Measurements from ENCODE around the gene TRAPPC6A.

GRCh38 chr19:45215391-45216191 lies 37.6 kb upstream of the TRAPPC6A start:
- TF ChIP-seq EZH2phosphoT487 (IDR thresholded peaks at IDR 0.05; ENCODE audit: insufficient read depth, low read depth) (no peak), EZH2 (IDR thresholded peaks at IDR 0.05; ENCODE audit: insufficient read depth, poor library complexity, severe bottlenecking) (no peak)
